Keratinocyte (primary cell): ENCODE results near the gene KCNQ1OT1. TPM values are rescaled to one million over a fixed set of nuclear protein-coding genes. Genes with fewer than 3 reads are reported as not detected.

Experiments used
- DNase-seq: peaks from one replicate; pipeline ENCODE4 v3.0.0-alpha.2; 2011; ENCODE audit warnings: low read depth, missing footprints, low spot score
- FAIRE-seq: peaks from 2 replicates; lab custom pipeline; 2011; peaks lifted over from hg19 to GRCh38; lab: Jason Lieb, UNC
- H2AFZ ChIP-seq: 2 replicates; pipeline ENCODE4 v1.6.0; 2012; ENCODE audit warnings: low read length, control low read depth, inconsistent platforms; ENCODE audit not compliant: control insufficient read depth
- H3K27ac ChIP-seq: 2 replicates; pipeline ENCODE4 v1.5.1; 2011; ENCODE audit warnings: low read length; ENCODE audit not compliant: control insufficient read depth, insufficient read depth
- H3K27me3 ChIP-seq: 3 replicates; pipeline ENCODE4 v1.6.0; 2011; ENCODE audit warnings: low read length; ENCODE audit not compliant: control insufficient read depth, insufficient read depth; ENCODE audit errors: extremely low read depth
- H3K36me3 ChIP-seq, 2 experiments: 2 replicates in 1 of 2; 3 replicates in 1 of 2; pipeline ENCODE4 v1.5.1; 2011; ENCODE audit warnings: low read length in 2 of 2, mild to moderate bottlenecking in 1 of 2; ENCODE audit not compliant: control insufficient read depth in 2 of 2, insufficient read depth in 2 of 2; ENCODE audit errors: extremely low read depth in 1 of 2
- H3K4me1 ChIP-seq: 3 replicates; pipeline ENCODE4 v1.5.1; 2011; ENCODE audit warnings: low read length; ENCODE audit not compliant: control insufficient read depth, insufficient read depth; ENCODE audit errors: extremely low read depth
- H3K4me2 ChIP-seq: 3 replicates; pipeline ENCODE4 v1.6.0; 2011; ENCODE audit warnings: low read depth, low read length; ENCODE audit not compliant: control insufficient read depth, insufficient read depth; ENCODE audit errors: extremely low read depth
- H3K4me3 ChIP-seq, 3 experiments: fragments of 200-600 bp in 1 of 3; sonication (generic) in 1 of 3; 2 replicates in 2 of 3; 3 replicates in 1 of 3; pipeline ENCODE4 v1.5.1; 2011 to 2016; ENCODE audit warnings: low read length in 3 of 3, mild to moderate bottlenecking in 3 of 3, control low read depth in 2 of 3, inconsistent platforms in 1 of 3, low read depth in 1 of 3, mixed read lengths in 1 of 3, mixed run types in 1 of 3, moderate library complexity in 1 of 3; ENCODE audit not compliant: control insufficient read depth in 2 of 3, insufficient read depth in 2 of 3; ENCODE audit errors: extremely low read depth in 1 of 3
- H3K79me2 ChIP-seq: 2 replicates; pipeline ENCODE4 v1.6.0; 2012; ENCODE audit warnings: low read length; ENCODE audit not compliant: control insufficient read depth, insufficient read depth
- H3K9ac ChIP-seq: 3 replicates; pipeline ENCODE4 v1.6.0; 2011; ENCODE audit warnings: low read length; ENCODE audit not compliant: control insufficient read depth, insufficient read depth; ENCODE audit errors: extremely low read depth
- H3K9me1 ChIP-seq: 3 replicates; pipeline ENCODE4 v1.6.0; 2011; ENCODE audit warnings: low read length; ENCODE audit not compliant: control insufficient read depth, insufficient read depth; ENCODE audit errors: extremely low read depth
- H3K9me3 ChIP-seq: 2 replicates; pipeline ENCODE4 v1.5.1; 2012; ENCODE audit warnings: low read depth, low read length; ENCODE audit not compliant: control insufficient read depth
- H4K20me1 ChIP-seq: 3 replicates; pipeline ENCODE4 v1.6.0; 2011; ENCODE audit warnings: low read length; ENCODE audit not compliant: control insufficient read depth, insufficient read depth; ENCODE audit errors: extremely low read depth
- EZH2 ChIP-seq: IDR thresholded peaks from one replicate; pipeline ENCODE4 v1.6.1; 2012; ENCODE audit warnings: inconsistent platforms, mild to moderate bottlenecking, low read length, moderate library complexity
- dilution Hi-C: fragments of 300-500 bp; cut with MboI; formaldehyde crosslinking; loops from one replicate; pipeline ENCODE4 v1.7.0; 2020; ENCODE audit warnings: low sequenced_read_pairs; ENCODE audit not compliant: extremely low pct_ligation_motif_present
- polyA plus RNA-seq, 5 experiments: library from polyadenylated mRNA; depleted of rRNA in 3 of 5; stranded (reverse) in 3 of 5; stranded (forward) in 1 of 5; unstranded in 1 of 5; fragments of >200 nt; gene quantifications; 1 replicate in 1 of 5; 2 replicates in 3 of 5; 3 replicates in 1 of 5; pipeline versions ENCODE4 v1.2.1 to v1.2.3, GENCODE V29; 2011 to 2012; ENCODE audit warnings: missing spikeins in 2 of 5, low read depth in 1 of 5, low replicate concordance in 1 of 5
- TF ChIP-seq, protein P1 (sequence below), 3 experiments: IDR thresholded peaks in 1 of 3; conservative IDR thresholded peaks in 1 of 3; optimal IDR thresholded peaks in 1 of 3; 2 replicates in 2 of 3; 3 replicates in 1 of 3; pipeline versions ENCODE3 to v1.5.1; 2011; ENCODE audit warnings: low read length in 3 of 3, mild to moderate bottlenecking in 3 of 3, moderate library complexity in 2 of 3, control low read depth in 1 of 3, inconsistent platforms in 1 of 3; ENCODE audit not compliant: insufficient read depth in 2 of 3; ENCODE audit errors: extremely low read depth in 1 of 3

The KCNQ1OT1 gene
- polyA plus RNA-seq, 1 donor (not counting 4 experiments of a cell fraction or from before 2014, with no cell fraction given): 0.07 TPM

DNA sequence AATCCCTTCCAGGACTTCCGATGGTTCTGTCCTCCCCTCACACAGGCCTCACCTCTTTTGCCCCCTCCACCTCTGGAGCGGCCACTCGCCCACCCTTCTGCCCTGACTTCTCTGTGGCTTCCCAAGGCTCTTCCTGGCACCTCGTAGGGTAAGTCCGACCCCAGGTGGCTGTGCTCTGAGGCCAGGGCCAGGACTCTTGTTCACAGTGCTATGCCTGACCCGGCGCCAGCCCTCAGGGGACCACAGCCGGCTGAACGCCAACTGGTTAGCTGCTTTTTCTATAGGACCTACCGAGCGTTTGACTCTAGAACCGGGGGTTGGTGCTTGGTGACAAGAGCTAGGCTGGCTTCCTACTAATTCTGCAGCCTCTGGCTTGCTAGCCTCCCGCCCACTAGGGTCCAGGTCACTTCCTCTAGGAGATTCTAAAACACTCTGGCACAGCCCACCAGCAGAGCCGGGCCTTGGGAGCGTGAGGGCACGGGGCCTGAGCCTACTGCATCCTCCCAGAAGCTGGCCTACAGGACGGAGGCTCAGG is 28.4 kb upstream of the KCNQ1OT1 start:
- DNase-seq: no peak
- Histone ChIP-seq H3K4me3 (no peak overlapping the region), H3K27me3 (peaks cover 17% of the 10 kb centered on the region), H4K20me1 (no peaks in the 10 kb centered on the region), H3K36me3 (no peaks in the 10 kb centered on the region), H3K9ac (no peak overlapping the region), H3K9me3 (no peaks in the 10 kb centered on the region), H3K27ac (no peak overlapping the region), H3K79me2 (no peaks in the 10 kb centered on the region), H3K4me1 (no peaks in the 10 kb centered on the region), H3K4me2 (no peak overlapping the region), H2AFZ (no peak overlapping the region), H3K9me1 (no peaks in the 10 kb centered on the region)
- FAIRE-seq: no peak
- TF ChIP-seq, protein P1, sequence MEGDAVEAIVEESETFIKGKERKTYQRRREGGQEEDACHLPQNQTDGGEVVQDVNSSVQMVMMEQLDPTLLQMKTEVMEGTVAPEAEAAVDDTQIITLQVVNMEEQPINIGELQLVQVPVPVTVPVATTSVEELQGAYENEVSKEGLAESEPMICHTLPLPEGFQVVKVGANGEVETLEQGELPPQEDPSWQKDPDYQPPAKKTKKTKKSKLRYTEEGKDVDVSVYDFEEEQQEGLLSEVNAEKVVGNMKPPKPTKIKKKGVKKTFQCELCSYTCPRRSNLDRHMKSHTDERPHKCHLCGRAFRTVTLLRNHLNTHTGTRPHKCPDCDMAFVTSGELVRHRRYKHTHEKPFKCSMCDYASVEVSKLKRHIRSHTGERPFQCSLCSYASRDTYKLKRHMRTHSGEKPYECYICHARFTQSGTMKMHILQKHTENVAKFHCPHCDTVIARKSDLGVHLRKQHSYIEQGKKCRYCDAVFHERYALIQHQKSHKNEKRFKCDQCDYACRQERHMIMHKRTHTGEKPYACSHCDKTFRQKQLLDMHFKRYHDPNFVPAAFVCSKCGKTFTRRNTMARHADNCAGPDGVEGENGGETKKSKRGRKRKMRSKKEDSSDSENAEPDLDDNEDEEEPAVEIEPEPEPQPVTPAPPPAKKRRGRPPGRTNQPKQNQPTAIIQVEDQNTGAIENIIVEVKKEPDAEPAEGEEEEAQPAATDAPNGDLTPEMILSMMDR (optimal IDR thresholded peaks at IDR 0.05 in 1 of 3, IDR thresholded peaks at IDR 0.05 in 1 of 3, conservative IDR thresholded peaks at IDR 0.05 in 1 of 3; ENCODE audit: extremely low read depth in 1 of 3, insufficient read depth in 2 of 3, low read length in 3 of 3): no peak
- dilution Hi-C loops: no loop called here

DNA sequence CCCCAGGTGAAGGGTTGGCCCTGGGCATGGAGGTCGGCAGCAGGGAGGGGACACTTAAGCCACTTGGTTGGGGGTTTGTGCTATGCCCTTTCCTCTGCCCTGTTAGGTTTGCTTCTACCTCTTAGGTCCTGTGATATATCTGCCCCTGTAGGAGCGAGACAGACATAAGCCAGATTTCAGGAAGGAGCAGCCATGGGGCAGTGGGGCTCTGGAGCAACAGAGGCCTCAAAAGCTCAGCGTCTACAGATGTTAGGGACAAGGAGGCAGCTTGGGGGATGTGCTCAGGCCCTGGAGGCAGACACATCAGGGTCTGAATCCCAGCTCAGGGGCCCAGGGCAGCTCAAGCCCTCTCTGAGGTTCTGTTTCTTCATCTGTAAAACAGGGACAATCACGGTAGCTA is 27.2 kb upstream of the KCNQ1OT1 start:
- Histone ChIP-seq H3K4me1 (no peaks in the 10 kb centered on the region), H3K4me2 (no peak overlapping the region), H4K20me1 (no peaks in the 10 kb centered on the region), H3K27me3 (peaks cover 17% of the 10 kb centered on the region), H2AFZ (no peak overlapping the region), H3K4me3 (no peak overlapping the region), H3K9me1 (no peaks in the 10 kb centered on the region), H3K9me3 (no peaks in the 10 kb centered on the region), H3K9ac (no peak overlapping the region), H3K79me2 (no peaks in the 10 kb centered on the region), H3K27ac (no peak overlapping the region), H3K36me3 (no peaks in the 10 kb centered on the region)
- TF ChIP-seq, protein P1 (optimal IDR thresholded peaks at IDR 0.05 in 1 of 3, IDR thresholded peaks at IDR 0.05 in 1 of 3, conservative IDR thresholded peaks at IDR 0.05 in 1 of 3; ENCODE audit: extremely low read depth in 1 of 3, insufficient read depth in 2 of 3, low read length in 3 of 3): no peak
- TF ChIP-seq EZH2: no peak
- dilution Hi-C loops: no loop called here
- FAIRE-seq: no peak
- no peak for DNase-seq
